GM12801 (cell line): ENCODE results near the gene UBAC2.

Experiments used
- TF ChIP-seq, protein P1 (sequence below): IDR thresholded peaks from one replicate; pipeline ENCODE4 v1.5.1; 2011; ENCODE audit warnings: control low read depth; ENCODE audit not compliant: insufficient read length; ENCODE audit errors: extremely low read depth

Gene UBAC2

GRCh38 chr13:99376924-99377323, 176.3 kb downstream of the UBAC2 start:
- TF ChIP-seq, protein P1, sequence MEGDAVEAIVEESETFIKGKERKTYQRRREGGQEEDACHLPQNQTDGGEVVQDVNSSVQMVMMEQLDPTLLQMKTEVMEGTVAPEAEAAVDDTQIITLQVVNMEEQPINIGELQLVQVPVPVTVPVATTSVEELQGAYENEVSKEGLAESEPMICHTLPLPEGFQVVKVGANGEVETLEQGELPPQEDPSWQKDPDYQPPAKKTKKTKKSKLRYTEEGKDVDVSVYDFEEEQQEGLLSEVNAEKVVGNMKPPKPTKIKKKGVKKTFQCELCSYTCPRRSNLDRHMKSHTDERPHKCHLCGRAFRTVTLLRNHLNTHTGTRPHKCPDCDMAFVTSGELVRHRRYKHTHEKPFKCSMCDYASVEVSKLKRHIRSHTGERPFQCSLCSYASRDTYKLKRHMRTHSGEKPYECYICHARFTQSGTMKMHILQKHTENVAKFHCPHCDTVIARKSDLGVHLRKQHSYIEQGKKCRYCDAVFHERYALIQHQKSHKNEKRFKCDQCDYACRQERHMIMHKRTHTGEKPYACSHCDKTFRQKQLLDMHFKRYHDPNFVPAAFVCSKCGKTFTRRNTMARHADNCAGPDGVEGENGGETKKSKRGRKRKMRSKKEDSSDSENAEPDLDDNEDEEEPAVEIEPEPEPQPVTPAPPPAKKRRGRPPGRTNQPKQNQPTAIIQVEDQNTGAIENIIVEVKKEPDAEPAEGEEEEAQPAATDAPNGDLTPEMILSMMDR = no peak

DNA sequence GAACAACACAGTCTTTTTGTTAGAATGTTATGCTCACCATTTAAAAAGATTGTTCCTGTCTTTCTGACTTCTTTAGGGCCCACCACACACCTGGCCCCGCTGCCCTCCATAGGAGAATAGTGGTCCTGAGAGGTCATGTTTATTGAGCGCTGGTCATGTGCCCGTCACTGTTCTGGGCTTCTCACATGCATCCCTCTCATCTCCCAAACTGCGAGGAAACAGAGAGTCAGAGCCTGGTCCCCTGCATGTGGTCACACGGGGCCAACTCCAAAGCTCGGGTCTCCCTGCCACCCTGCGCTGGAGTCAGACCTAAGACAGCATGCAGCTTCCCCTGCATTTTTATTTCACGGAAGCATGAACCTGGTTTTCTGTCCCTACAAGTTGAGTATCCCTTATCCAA, 177.0 kb downstream of the UBAC2 start:
- TF ChIP-seq, protein P1 = no peak

- TF ChIP-seq, protein P1 = no peak
Observed at GRCh38 chr13:99378985-99379733, 178.5 kb downstream of the UBAC2 start.

- TF ChIP-seq, protein P1 = no peak
Observed at GRCh38 chr13:99379856-99380801, 179.5 kb downstream of the UBAC2 start.

DNA sequence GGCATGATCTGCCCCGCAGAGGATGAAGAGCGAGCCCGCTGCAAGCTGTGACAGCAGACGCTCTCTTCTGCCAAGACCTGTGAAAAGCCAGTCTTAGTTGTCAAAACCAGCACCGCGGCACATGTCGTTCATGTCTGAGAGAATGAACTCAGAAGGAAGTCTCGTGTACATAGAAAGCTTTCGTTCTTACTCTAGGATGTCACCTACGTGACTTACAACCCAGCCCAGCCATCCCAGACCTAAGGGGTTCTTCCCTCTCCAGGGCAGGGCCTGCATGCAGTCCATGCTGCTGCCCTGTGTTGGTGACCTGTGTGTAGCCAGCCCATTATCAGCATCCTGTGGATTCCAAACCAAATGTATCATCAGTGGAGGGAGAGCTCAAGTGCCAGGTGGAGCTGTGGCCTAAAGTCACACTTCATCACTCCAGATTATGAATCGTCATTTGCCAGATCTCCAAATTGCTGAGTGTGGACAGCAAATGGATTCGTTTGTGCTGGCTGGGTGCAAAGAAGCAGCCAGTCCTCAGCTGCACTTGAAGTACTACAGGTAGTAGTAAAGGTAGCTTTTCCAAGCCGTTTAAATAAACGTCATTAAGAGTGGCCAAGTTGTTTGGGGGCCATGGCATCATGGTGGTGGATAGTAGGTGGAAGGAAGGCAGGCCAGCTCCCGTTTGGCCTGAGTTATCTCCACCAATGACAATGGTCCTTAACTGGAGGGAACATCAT, 180.4 kb downstream of the UBAC2 start:
- TF ChIP-seq, protein P1 = no peak

GRCh38 chr13:99381766-99382165, 181.1 kb downstream of the UBAC2 start:
- TF ChIP-seq, protein P1 = no peak
